Measurements from ENCODE around the gene SMIM28. TPM values are rescaled to one million over a fixed set of nuclear protein-coding genes. Genes with fewer than 3 reads are reported as not detected.

Gene SMIM28
- total and polyA plus RNA-seq, 9 of the 15 experiments (the other 6 are each of a cell fraction or from before 2014, with no cell fraction given): not detected

DNA sequence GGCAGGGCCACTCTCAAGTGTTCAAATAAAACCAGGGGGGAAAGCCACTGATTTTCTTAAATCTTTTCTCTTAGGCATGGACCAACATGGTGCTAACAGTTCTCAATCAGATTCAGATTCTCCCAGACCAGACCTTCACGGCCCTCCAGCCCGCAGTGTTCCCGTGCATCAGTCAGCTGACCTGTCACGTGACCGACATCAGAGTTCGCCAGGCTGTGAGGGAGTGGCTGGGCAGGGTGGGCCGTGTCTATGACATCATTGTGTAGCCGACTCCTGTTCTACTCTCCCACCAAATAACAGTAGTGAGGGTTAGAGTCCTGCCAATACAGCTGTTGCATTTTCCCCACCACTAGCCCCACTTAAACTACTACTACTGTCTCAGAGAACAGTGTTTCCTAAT is 41.5 kb upstream of the SMIM28 start (continued):
- no peak for TF ChIP-seq TAL1 (IDR thresholded peaks at IDR 0.05)
- TF ChIP-seq CXXC5 (CRISPR knock-in tag; IDR thresholded peaks at IDR 0.05): peak; percentile 78
- no peak for TF ChIP-seq SNIP1 (IDR thresholded peaks at IDR 0.05; ENCODE audit: low read depth)
- TF ChIP-seq RBBP5 (IDR thresholded peaks at IDR 0.05; ENCODE audit: borderline replicate concordance, insufficient read depth, low read length, poor library complexity, severe bottlenecking): no peak
- no peak for TF ChIP-seq YBX1 (IDR thresholded peaks at IDR 0.05)
- TF ChIP-seq, protein P1, sequence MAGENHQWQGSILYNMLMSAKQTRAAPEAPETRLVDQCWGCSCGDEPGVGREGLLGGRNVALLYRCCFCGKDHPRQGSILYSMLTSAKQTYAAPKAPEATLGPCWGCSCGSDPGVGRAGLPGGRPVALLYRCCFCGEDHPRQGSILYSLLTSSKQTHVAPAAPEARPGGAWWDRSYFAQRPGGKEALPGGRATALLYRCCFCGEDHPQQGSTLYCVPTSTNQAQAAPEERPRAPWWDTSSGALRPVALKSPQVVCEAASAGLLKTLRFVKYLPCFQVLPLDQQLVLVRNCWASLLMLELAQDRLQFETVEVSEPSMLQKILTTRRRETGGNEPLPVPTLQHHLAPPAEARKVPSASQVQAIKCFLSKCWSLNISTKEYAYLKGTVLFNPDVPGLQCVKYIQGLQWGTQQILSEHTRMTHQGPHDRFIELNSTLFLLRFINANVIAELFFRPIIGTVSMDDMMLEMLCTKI (IDR thresholded peaks at IDR 0.05; ENCODE audit: partially characterized antibody): no peak
- TF ChIP-seq, protein P2, sequence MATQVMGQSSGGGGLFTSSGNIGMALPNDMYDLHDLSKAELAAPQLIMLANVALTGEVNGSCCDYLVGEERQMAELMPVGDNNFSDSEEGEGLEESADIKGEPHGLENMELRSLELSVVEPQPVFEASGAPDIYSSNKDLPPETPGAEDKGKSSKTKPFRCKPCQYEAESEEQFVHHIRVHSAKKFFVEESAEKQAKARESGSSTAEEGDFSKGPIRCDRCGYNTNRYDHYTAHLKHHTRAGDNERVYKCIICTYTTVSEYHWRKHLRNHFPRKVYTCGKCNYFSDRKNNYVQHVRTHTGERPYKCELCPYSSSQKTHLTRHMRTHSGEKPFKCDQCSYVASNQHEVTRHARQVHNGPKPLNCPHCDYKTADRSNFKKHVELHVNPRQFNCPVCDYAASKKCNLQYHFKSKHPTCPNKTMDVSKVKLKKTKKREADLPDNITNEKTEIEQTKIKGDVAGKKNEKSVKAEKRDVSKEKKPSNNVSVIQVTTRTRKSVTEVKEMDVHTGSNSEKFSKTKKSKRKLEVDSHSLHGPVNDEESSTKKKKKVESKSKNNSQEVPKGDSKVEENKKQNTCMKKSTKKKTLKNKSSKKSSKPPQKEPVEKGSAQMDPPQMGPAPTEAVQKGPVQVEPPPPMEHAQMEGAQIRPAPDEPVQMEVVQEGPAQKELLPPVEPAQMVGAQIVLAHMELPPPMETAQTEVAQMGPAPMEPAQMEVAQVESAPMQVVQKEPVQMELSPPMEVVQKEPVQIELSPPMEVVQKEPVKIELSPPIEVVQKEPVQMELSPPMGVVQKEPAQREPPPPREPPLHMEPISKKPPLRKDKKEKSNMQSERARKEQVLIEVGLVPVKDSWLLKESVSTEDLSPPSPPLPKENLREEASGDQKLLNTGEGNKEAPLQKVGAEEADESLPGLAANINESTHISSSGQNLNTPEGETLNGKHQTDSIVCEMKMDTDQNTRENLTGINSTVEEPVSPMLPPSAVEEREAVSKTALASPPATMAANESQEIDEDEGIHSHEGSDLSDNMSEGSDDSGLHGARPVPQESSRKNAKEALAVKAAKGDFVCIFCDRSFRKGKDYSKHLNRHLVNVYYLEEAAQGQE (IDR thresholded peaks at IDR 0.05; ENCODE audit: borderline replicate concordance): peak; percentile 83
- TF ChIP-seq, protein P2 (CRISPR knock-in tag; IDR thresholded peaks at IDR 0.05; ENCODE audit: low read depth): no peak
- TF ChIP-seq POLR2G (IDR thresholded peaks at IDR 0.05; ENCODE audit: low read depth, low read length): no peak
- no peak for TF ChIP-seq EWSR1 (IDR thresholded peaks at IDR 0.05; ENCODE audit: borderline replicate concordance, low read depth, partially characterized antibody)
- TF ChIP-seq MBD2 (IDR thresholded peaks at IDR 0.05; ENCODE audit: borderline replicate concordance, low read depth): no peak
- no peak for TF ChIP-seq NFIC (IDR thresholded peaks at IDR 0.05)
- TF ChIP-seq STAG1 (CRISPR knock-in tag; IDR thresholded peaks at IDR 0.05; ENCODE audit: borderline replicate concordance): no peak
- peak; percentile 93 for TF ChIP-seq ATF7 (IDR thresholded peaks at IDR 0.05)
- no peak for TF ChIP-seq SNRNP70 (optimal IDR thresholded peaks at IDR 0.05; ENCODE audit: low read depth, low read length)
- no peak for TF ChIP-seq SMARCA5 (IDR thresholded peaks at IDR 0.05)
- TF ChIP-seq PCBP2 (IDR thresholded peaks at IDR 0.05; ENCODE audit: low read depth, low read length, poor library complexity, severe bottlenecking): no peak
- TF ChIP-seq LCOR (CRISPR knock-in tag; IDR thresholded peaks at IDR 0.05): no peak
- no peak for TF ChIP-seq PREB (CRISPR knock-in tag; IDR thresholded peaks at IDR 0.05)
- TF ChIP-seq PYGO2 (tag; IDR thresholded peaks at IDR 0.05): no peak
- TF ChIP-seq RUNX1 (IDR thresholded peaks at IDR 0.05; ENCODE audit: low read depth): no peak
